Measurements from ENCODE around the gene ASB16. TPM values are rescaled to one million over a fixed set of nuclear protein-coding genes. Genes with fewer than 3 reads are reported as not detected.

Gene ASB16
- polyA plus RNA-seq, 1 donor from 2014 or later, result not detected

- Histone ChIP-seq H2AFZ (ENCODE audit: low read depth, low read length) (no peak overlapping the region), H3K9ac (ENCODE audit: low read length) (no peak overlapping the region), H3K9me3 (ENCODE audit: low read length) (no peaks in the 10 kb centered on the region), H3F3A (ENCODE audit: insufficient read depth, low read length, poor library complexity, severe bottlenecking) (no peaks in the 10 kb centered on the region), H3K27ac (ENCODE audit: low read length) (no peak overlapping the region), H3K27me3 (ENCODE audit: insufficient read depth, low read depth, low read length) (no peaks in the 10 kb centered on the region), H3K4me3 (ENCODE audit: low read length) (no peak overlapping the region), H3K9me2 (ENCODE audit: insufficient read depth, low read length) (no peaks in the 10 kb centered on the region), H3K4me2 (ENCODE audit: low read length) (no peak overlapping the region), H3K36me3 (ENCODE audit: insufficient read depth, low read length) (peaks cover 14% of the 10 kb centered on the region), H4K20me1 (ENCODE audit: insufficient read depth) (peaks cover 3% of the 10 kb centered on the region), H3K79me2 (replicated peaks; ENCODE audit: insufficient read depth, low read length) (no peaks in the 10 kb centered on the region)
- no peak for TF ChIP-seq EZH2 (IDR thresholded peaks at IDR 0.05; ENCODE audit: borderline replicate concordance, insufficient read depth, low read length, poor library complexity, severe bottlenecking)
- peak; percentile 80 for TF ChIP-seq CTCF (IDR thresholded peaks at IDR 0.05; ENCODE audit: poor library complexity, severe bottlenecking)
- TF ChIP-seq MXI1 (conservative IDR thresholded peaks at IDR 0.05; ENCODE audit: poor library complexity, severe bottlenecking), result peak; percentile 35
- TF ChIP-seq SMC3 (conservative IDR thresholded peaks at IDR 0.05; ENCODE audit: poor library complexity), result peak; percentile 77
- TF ChIP-seq RAD21 (conservative IDR thresholded peaks at IDR 0.05), result peak; percentile 77
- TF ChIP-seq EP300 (conservative IDR thresholded peaks at IDR 0.05; ENCODE audit: poor library complexity, severe bottlenecking), result no peak
- TF ChIP-seq REST (IDR thresholded peaks at IDR 0.05; ENCODE audit: borderline replicate concordance), result no peak
- no peak for TF ChIP-seq TAF1 (IDR thresholded peaks at IDR 0.05; ENCODE audit: low read depth)
- peak; percentile 10 for TF ChIP-seq POLR2AphosphoS5 (IDR thresholded peaks at IDR 0.05)
Measured at GRCh38 chr17:44210342-44211192, 40.1 kb downstream of the ASB16 start.

GRCh38 chr17:44211281-44212265 is 41.1 kb downstream of the ASB16 start:
- no peak overlapping the region for H3K27ac ChIP-seq (ENCODE audit: low read length)

More at GRCh38 chr17:44211281-44212265, 41.1 kb downstream of the ASB16 start:
- no peaks in the 10 kb centered on the region for H3K27me3 ChIP-seq (ENCODE audit: insufficient read depth, low read depth, low read length)
- H2AFZ ChIP-seq (ENCODE audit: low read depth, low read length), result no peak overlapping the region
- H3K36me3 ChIP-seq (ENCODE audit: insufficient read depth, low read length), result peaks cover 19% of the 10 kb centered on the region
- H3K4me2 ChIP-seq (ENCODE audit: low read length), result no peak overlapping the region
- no peaks in the 10 kb centered on the region for H3F3A ChIP-seq (ENCODE audit: insufficient read depth, low read length, poor library complexity, severe bottlenecking)
- H3K9me3 ChIP-seq (ENCODE audit: low read length), result no peaks in the 10 kb centered on the region
- peaks cover 7% of the 10 kb centered on the region for H4K20me1 ChIP-seq (ENCODE audit: insufficient read depth)
- no peaks in the 10 kb centered on the region for H3K9me2 ChIP-seq (ENCODE audit: insufficient read depth, low read length)
- TF ChIP-seq CTCF (IDR thresholded peaks at IDR 0.05; ENCODE audit: poor library complexity, severe bottlenecking), result no peak
- peaks cover 9% of the 10 kb centered on the region for H3K79me2 ChIP-seq (replicated peaks; ENCODE audit: insufficient read depth, low read length)
- H3K9ac ChIP-seq (ENCODE audit: low read length), result no peak overlapping the region
- no peak overlapping the region for H3K4me3 ChIP-seq (ENCODE audit: low read length)
